Activated CD4-positive, alpha-beta T cell treated with anti-CD3 and anti-CD28 coated beads for 4 hours (primary cell): ENCODE results near the gene PARD6G.

Experiments
- DNase-seq, 2 donors: peaks; one replicate each; pipeline ENCODE4 v3.0.0-alpha.2; 2020

Gene PARD6G

DNA sequence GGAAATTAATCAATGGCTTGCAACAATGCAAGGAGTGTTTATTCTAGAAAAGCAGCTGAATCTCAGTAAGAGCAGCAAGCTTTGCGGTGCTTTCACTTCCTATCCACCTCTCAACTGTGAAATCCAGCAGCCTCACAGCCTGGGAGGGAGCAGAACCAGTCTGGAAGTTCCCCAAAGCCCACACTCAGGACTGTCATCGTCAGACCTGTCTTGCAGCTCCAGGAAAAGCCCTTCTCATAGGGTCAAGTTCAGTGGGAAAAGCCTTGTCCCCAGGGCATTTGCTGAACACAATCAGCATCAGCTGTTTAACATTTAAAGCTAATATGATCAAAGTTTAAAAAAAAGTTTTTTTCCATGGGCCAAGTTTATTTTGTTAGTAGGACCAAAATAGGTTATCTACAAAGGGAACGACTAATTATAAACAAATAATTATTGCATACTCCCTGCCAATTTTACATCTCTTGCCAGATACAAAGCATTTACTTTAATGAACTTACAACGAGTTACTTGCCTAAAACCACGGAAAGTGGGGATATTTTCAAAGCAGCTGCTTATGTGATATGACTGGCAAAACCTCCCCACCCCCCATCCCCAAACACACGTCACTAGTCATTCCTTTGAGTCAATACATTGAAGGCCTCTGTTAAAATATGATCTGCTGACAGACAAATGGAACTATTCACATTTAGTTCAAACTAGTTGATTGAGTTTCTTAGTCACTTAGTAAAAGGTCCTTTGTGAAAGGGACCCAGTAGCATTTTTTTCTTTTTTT lies 36.8 kb downstream of the PARD6G start:
- no peak for DNase-seq

DNA sequence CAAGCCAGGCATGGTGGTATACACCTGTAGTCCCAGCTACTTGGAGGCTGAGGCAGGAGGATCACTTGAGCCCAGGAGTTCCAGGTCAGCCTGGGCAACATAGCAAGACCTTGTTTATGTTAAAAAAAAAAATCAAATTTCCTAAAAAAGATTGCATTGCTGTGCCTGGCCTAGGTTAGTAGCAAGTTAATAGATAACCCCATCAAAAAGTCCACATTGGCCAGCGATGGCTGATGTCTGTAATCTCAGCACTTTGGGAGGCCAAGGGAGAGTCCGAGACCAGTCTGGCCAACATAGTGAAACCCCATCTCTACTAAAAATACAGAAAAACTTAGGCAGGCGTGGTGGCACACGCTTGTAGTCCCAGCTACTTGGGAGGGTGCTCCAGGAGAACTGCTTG lies 38.7 kb downstream of the PARD6G start:
- no peak for DNase-seq

DNA sequence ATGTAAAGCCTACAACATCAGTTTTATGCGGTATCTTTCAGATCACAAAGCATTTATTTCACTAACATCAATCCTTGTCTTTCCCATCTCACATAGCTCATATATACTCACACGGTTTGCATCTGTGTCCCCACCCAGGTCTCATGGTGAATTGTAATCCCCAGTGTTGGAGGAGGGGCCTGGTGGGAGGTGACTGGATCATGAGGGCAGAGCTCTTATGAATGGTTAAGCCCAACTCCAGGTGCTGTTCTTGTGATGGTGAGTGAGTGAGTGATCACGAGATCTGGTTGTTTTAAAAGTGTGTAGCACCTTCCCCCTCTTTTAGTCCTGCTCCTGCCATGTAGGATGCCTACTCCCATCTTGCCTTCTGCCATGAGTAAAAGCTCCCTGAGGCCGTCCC lies 42.0 kb downstream of the PARD6G start:
- DNase-seq, result no peak

DNA sequence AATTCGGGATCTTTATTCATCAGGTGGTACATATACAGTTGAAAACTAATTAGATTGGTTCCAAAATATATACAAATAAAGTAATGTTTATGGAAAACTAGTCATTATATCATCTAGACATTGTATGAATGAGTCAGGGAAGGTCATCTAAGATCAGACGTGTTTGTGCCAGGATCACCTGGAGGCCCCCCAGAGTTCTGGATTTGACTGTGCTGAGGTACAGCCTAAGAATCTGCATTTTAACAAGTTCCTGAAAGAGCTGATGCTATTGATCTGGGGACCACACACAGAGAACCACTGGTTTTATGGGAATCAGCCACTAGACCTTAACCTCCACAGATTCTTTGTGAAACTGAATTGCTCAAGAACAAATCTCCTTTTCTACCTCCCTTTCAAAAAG lies 43.2 kb downstream of the PARD6G start:
- DNase-seq, result no peak

DNA sequence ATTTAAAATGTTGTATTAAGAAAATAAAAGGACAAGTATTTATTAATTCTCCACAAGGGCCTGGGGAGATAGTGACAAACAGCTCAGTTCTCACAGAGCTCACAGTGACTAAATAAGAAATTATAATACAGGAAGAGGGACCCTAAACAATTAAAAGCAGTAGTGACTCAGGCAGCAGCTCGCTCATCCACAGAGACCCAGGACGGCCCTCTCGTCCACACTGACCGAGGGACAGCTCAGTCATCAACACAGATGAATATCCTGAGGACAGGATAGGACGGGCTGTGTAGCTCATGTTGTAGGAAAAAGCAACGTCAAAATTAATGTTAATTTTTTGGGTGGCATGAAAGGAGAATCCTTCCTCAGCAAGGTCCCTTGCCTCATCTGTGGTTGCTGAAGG lies 44.1 kb downstream of the PARD6G start:
- DNase-seq, result no peak

DNA sequence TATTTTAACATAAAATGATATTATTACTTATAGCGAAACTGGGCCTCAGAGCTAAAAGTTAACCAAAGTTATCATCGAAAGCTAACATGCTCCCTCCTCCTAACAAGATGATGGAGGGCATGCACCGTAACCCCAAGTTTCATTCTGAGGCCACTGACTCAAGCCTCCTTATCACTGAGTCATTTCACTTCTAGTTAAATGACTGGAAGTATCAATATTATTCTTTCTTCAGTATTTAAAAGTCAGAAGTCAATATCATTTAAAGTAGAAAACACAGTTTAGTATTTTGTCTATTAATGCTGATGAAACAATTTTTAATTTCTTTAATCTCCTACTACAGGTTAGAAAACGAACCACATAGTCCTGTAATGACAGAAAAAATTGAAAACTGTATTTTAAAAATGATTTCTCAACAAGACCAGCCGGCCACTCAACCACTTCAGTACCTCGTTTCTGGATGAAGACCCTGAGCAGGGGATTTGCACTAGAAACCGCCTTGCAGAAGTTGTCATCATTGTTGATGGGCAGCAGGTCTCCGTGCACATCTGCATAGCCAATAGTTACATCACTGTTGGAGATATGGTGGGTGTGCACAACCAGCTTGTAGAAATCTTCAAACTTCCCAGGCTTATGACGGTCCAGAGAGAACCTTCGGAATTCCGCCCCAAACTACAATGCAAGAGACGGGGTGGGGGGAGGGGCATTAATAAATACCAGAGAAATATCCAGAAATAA lies 44.9 kb downstream of the PARD6G start:
- no peak for DNase-seq

DNA sequence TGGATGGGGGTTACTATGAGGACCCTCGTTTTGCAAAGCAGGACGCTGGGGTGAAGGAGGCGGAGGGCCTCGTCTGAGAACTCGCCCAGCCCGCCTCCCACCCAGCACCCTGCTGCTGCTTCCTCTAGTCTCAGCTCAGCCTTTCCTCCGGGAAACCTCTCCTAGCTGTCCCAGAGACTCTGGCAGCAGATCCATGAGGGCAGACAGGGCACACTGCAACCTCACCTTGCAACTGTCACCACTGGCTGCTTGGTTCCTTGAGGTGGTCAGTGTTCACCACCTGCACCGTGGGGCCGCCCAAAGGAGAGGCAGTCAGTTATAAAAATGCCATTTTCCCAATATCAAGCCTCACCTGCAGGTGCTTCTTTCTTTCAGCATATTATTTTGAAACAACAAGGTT lies 45.6 kb downstream of the PARD6G start:
- DNase-seq, result no peak

DNA sequence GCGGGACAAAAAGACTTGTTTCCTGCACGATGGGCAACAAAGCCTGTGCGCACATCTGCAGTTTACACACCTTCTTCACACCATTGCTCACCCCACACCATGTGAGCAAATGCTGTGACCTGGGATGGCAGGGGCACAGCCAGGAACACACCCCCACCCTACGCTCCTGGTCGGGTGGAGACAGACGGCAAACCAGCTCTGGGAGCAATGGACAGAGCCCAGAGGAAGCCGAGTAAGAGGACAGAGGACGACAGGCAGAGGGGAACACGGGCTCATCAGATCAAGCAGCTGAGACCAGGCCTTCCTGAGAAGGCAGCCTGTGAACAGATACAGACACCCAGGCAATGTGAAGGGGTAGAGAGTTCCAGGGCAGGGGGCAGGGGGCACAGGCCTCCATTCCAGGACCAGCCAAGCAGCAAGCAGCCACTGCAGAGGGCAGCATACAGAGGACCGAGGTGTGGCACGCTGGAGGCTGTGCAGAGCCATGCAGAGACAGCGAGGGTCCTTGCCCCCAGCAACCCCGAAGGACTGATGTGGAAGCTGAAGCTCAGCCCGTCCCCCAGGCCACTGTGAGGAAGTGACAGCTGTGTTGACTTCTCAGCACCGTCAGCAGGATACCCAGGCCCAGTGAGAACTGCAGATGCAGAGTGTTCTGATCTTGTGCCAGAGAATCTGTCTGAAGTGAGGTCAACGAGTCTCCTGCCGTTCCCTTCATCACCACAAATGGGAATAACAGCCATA lies 46.2 kb downstream of the PARD6G start:
- DNase-seq, result no peak

DNA sequence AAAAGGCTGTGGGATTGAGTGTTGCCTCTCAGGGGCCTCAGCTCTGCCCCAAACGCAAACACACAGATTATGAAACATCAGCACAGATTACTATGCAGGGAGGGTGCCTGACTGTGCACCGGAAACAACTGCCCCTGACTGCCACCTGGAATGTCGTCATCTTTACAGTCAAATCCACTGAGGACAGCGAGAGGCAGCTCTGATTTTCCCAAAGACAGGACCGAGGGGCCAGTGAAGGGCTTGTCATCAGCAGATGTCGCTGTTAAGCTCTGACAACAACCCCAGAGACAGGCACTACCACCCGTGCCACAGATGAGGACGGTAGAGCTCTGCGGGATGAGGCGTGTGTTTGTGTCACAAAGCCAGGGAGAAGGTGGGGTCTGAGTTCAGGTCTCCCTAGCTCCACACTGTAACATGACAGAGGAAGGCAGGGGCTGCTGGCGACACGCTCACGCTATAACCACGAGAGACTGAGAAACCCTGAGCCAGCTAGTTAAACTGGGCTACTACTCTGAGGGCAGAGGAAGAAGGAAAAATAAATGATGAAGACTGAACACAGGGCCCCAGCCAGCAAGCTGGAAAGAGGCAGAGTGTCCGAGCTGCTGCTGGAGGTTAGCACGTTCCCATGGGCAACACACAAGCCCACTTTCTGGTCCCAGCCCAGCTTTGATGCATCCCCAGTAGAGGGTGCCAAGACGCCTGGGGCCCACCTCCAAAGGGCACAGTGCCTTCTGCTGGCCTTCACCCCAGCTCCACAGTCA lies 47.0 kb downstream of the PARD6G start:
- DNase-seq, result no peak

DNA sequence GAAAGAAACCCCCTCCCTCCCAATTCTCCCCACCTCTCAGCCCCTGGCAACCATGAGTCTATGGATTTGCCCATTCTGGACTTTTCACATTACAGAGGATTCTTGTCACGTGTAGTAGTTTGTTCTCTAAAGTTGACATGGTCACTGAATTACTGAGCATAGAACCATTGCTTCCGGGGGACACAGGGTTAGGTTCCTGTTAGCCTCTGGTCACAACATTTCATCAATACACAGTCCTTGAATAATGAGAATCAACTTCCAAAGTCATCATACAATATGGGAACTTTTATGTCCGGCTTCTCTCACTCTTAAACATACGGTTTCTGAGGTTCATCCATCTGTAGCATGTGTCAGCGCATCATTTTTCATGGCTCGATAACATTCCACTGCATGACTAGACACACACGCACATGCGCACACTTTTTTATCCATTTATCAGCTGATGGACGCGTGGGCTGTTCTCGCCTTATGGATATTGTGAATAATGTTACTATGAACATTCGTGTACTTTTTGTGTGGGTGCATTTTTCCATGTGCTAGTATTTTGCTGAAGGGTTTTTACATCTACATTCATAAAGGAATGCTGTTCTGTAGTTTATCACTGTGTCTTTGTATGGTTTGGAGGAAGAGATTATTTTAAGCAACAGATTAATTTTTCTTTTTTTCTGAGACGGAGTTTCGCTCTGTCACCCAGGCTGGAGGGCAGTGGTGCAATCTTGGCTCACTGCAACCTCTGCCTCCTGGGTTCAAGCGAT lies 48.1 kb downstream of the PARD6G start:
- no peak for DNase-seq

DNA sequence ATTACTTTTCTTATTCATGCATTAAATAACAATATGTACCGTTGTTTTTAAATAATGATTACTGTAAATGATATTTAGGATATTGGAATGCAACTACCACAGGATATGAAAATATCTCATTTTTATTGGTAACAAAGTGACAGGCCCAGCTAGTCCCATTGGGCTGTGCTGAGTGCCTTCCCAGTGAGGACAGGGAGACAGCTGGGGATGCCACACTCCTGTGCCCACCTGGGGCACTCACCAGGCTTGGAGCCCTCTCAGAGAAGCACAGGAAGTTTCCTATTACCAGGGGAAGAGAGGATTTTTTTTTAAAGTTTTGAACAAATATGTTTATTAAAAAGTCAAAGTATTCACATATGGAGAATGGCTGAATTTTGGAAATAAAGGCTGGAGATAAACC lies 48.9 kb downstream of the PARD6G start:
- DNase-seq, result no peak

DNA sequence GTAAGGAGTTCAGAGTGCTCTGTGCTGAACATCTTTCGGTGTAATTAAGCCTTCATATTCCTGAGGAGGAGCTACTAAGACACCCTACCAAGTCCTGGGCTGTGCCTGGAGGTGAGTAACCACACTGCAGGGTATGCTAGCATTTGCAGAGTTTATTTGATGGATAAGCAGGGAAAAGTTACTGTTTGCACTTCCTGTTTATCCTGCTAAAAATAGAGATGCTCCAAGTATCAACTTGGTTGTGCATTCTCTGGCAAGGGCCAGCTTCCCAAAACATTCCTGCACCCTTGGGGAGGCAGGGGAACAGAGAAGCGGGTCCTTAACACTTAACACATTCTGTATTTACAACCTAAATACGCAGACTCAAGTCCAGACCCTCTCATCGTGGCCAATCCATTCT lies 49.8 kb downstream of the PARD6G start:
- DNase-seq, result no peak

DNA sequence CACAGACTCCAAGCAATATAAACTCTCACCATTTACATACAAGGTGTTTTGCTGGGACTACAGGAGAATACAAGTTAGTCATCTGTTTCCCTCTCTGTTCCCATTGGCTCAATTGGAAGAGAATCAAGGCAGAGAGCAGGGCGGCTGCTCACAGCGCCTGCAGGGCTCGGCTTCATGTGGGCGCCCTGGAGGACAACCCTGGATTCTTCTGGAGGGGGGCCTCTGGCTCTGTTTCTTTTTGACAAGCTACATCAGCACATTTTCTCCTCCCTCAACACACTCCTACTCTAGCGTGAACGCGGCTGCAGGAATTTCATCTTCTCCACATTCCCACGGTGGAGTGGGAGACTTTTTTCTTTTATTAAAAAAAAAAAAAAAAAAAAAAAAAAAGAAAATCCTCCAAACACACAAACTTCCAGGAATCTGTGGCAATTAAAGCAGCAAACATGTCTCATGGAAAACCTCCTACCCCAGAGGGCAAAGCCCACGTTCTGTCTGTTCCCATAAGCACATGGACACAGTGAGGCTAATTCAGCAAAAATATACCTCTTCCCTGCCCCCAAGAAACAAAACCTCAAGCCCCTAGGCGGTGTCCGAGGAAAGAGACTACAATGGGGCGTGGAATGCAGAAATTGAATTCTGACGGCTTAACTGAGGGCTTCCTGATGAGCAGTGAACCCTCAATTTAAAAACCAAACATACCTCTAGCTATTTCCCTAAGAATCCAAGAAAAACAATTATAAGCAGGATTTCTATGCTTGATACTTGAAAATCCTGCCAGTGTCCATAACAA lies 50.6 kb downstream of the PARD6G start:
- no peak for DNase-seq

DNA sequence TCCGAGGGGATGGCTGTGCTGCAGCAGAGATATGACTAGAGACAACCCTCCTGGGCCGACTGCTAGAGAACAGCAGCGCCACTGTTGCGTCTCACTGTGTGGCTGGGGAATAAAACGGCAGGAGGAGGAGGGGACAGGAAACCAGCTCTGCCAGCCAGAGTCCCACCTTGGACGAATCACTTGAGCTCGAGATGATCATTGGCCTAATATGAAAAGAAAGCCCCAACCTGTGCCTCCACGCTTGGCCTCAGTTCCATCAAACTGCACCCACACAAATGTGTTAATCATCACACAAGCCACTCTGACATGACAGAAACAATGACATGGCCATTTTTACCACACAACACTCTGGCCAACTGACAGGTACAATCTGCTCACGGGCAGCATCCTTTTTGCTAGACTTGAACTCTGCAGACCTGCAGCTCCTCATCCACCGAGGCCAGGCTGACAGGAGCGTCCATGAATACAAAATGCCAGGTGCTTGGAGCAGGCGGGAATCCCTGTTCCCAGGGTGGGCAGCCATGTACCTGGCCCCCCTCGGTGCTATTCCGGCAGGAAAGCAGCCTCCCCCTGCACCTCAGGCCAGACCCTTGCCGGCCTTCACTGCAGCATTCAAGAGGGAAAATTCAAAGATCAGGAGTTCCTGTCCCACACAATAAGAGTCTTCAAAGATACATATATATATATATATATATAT lies 52.3 kb downstream of the PARD6G start:
- DNase-seq, result no peak

DNA sequence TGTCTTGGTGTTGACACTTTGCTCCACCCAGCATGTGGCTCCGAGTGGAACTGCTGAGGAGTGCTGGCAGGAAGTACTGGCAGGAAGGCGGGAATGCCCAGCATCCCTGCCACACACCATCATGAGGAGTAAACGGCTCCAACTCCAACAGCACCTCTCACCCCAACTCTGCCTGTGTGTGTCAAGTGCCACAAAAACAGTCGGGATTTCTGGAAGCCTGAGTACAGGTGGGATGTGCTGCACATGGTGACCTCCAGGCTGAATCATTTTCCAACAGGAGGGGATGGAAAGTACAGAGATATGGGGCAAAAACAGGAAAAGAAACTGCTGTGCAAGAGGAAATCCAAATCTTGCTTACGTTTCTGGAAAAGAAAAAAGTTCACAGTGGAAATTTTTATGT lies 53.6 kb downstream of the PARD6G start:
- no peak for DNase-seq

DNA sequence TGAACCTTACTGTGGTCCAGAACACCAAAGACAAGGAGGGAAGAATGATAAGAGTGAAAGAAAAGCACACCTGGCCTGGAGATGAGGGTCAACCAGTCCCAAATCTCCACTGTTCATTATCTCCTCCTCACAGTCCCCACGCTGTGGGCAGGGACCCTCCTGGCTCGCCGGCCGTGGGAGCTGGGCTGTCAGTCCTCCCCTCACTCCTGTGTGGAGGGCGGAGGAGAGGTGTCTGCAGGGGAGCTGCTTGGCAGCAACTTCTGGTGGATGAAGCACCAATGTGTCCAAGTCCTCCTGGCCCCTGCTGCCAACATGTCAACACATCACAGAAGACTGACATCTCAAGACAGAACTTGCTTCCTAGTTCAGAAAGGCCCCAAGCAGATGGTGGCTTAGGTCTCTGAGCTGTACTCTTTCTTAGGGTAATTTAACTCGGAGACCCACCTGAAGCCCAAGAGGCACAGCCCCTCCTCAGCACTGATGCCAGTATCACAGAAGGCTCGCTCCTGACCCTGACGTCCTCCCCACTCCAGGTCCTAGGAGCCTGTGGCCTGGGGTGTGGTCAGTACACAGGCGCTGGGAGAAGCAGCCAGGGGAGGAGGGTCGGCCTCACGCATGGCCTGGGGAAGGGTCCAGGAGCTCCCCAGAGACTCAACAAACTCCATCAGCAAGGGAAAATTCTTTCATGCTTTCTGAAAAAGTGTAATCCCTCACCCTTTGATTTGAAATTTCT lies 54.5 kb downstream of the PARD6G start:
- DNase-seq, result no peak

DNA sequence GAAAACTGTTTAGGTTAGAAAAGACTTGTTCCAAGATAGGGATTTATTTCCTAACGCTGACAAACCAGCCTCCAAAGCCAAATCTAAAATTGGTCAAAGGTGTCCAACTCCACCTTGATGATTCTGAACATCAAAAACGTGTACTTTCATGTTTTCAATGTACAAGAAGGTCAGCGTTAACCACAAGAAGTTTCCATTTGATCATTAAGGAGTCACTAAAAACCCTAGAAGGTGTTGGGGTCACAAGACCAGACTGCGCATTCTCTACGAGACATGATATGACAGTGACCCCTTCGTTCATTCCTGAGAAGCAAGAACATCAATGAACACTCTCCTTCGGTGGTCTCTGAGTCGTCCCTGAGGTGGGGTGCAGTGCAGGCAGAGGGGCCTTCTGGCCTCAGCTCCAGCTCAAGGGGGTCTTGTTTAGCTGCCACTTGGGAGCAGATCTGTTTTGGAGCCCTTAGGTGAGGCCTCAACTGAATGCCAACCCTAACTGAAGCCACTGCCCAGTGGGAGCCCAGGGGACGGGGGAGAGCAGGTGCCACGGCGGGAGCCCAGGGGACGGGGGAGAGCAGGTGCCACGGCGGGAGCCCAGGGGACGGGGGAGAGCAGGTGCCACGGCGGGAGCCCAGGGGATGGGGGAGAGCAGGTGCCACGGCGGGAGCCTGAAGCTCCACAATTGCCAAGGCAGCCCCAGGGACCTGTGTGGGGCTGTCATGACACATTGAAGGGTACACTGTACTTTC lies 55.2 kb downstream of the PARD6G start:
- no peak for DNase-seq

DNA sequence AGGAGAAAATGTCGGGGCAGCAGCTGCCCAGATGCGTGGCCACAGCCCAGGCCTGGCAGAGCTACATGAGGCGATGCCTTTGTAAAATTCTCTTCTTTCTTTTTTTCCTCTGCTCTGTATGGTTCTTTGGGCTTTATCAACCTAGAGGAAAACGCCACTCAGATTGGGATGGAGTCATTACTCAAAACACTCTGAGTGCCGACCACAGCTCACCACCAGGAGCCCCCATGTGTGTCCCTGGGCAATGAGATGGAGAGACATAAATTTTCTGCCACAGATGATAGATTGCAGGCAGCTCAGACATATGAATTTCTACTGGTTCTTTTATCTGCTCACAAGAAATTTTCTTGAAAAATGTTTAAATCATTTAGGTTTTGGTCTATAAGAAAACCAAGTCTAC lies 56.0 kb downstream of the PARD6G start:
- no peak for DNase-seq

DNA sequence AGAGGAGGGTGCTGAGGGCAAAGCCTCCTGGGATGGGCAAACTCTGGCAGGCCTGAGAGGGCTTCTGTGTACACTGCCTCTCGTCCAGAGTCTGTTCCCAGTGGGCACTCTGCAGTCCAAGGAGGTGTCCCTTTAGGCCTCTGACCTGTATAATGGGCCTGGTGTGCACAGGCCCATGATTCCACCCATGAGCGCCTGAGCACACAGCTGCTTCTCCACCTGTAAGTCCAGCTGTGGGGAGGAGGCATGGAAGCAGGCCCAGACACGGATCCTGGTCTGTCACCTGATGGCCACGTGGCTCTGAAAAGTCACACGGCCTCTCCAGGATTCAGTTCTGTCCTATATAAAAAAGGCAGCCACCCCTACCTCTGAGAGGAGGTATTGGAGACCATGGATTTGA lies 57.0 kb downstream of the PARD6G start:
- no peak for DNase-seq

DNA sequence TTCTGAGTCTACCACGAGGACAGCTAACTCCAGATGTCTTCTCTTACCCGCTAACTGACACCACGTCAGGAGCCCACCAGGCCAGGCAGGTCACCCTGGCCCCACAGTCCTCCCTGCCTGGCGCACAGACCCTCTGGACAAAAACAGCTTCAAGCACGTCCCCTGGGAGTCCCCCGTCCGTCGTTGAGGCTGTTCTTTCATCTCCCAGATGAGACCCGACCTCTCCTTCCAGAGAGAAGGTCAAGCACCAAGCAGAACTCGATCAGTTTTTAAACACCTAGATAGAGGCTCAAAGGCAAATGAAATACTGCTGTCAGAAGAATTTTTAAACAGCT lies 57.8 kb downstream of the PARD6G start:
- no peak for DNase-seq
